Testis (tissue), 5 donors: Measurements from ENCODE around the gene PRR36. TPM values are rescaled to one million over a fixed set of nuclear protein-coding genes. Genes with fewer than 3 reads are reported as not detected.

Experiments used
- DNase-seq: peaks from one replicate; pipeline ENCODE4 v3.0.0-alpha.2; 2019
- H3K27ac ChIP-seq, 2 donors: fragments of 200-600 bp; sonication (generic); one replicate each; pipeline ENCODE4 v1.5.1; 2019
- H3K27me3 ChIP-seq: fragments of 200-600 bp; sonication (generic); one replicate; pipeline ENCODE4 v1.5.1; 2019
- H3K36me3 ChIP-seq: fragments of 200-600 bp; sonication (generic); one replicate; pipeline ENCODE4 v1.5.1; 2017; ENCODE audit warnings: low read depth; ENCODE audit errors: missing control alignments
- H3K4me1 ChIP-seq: fragments of 200-600 bp; sonication (generic); one replicate; pipeline ENCODE4 v1.5.1; 2019
- H3K4me3 ChIP-seq, 2 donors: fragments of 200-600 bp; sonication (generic); one replicate each; pipeline ENCODE4 v1.5.1; 2017 to 2019
- H3K9me3 ChIP-seq: fragments of 200-600 bp; sonication (generic); one replicate; pipeline ENCODE4 v1.5.1; 2017
- CTCF ChIP-seq, 3 experiments: fragments of 450-650 bp in 2 of 3; fragments of 200-600 bp in 1 of 3; sonication (generic) in 1 of 3; IDR thresholded peaks; one replicate each; pipeline ENCODE4 v1.5.1; 2016 to 2019; ENCODE audit warnings: antibody characterized with exemption in 3 of 3, mild to moderate bottlenecking in 2 of 3, moderate library complexity in 1 of 3
- POLR2A ChIP-seq: fragments of 450-650 bp; IDR thresholded peaks from one replicate; pipeline ENCODE4 v1.6.1; 2017; ENCODE audit warnings: antibody characterized with exemption, mild to moderate bottlenecking, moderate library complexity
- WGBS, 2 donors: methylation state at CpG; one replicate each; pipeline ENCODE4 v1.1.5; 2018; 5-methylcytosine and 5-hydroxymethylcytosine counted together
- intact Hi-C: fragments of 100-400 bp; cut with DNase I; formaldehyde crosslinking; loops from one replicate; pipeline ENCODE4 v1.15.1; 2023; ENCODE audit warnings: low total_unique reads
- long read RNA-seq, 2 donors: transcript quantifications; one replicate each; lab custom pipeline, GENCODE V29; 2026
- polyA plus RNA-seq: library from polyadenylated mRNA; stranded (reverse); fragments of 350-450 nt; fragmentation: Illumina TruSeq; extraction: RNeasy Lipid Tissue Mini Kit (QIAGEN cat#74804); gene quantifications from one replicate; pipeline ENCODE4 v1.2.3, GENCODE V29; 2014; ENCODE audit warnings: low read depth, low replicate concordance; ENCODE audit not compliant: insufficient read depth
- total RNA-seq, 2 donors: library from RNA; depleted of rRNA; stranded (reverse); fragments of >200 nt; gene quantifications; one replicate each; pipeline ENCODE4 v1.2.3, GENCODE V29; 2016

Gene PRR36
- total RNA-seq, result 1 to 10 TPM; 2.9 to 3.3 TPM
- 0.50 TPM for polyA plus RNA-seq
- long read RNA-seq, donor 1, result 0 reads
- long read RNA-seq, donor 2, result 0 reads

- Histone ChIP-seq H3K9me3 (no peaks in the 10 kb centered on the region), H3K36me3 (no peaks in the 10 kb centered on the region), H3K4me1 (peaks cover 7% of the 10 kb centered on the region), H3K27me3 (no peaks in the 10 kb centered on the region), H3K4me3 (peak within 1 kb of the TSS; percentile 15 to 31), H3K27ac (no peak within 1 kb of the TSS)
- no peak for TF ChIP-seq POLR2A
- no peak for TF ChIP-seq CTCF (IDR thresholded peaks at IDR 0.05)
- intact Hi-C loops, result no loop called here
- DNase-seq, result peak; percentile 71
- WGBS, 2 donors, result 2 to 3% methylated on average over 11 to 85 of the region's 88 CpGs
Observed at GRCh38 chr19:7874076-7874896, at the start of gene PRR36. PRR36 (minus strand) TSS chr19:7874390; CDS start chr19:7873689, 701 bp downstream.

- peaks cover 55% of the 10 kb centered on the region for H3K4me1 ChIP-seq
- intact Hi-C loops, result no loop called here
- no peak overlapping the region for H3K4me3 ChIP-seq
- H3K27ac ChIP-seq, result no peak overlapping the region
- TF ChIP-seq CTCF (IDR thresholded peaks at IDR 0.05) (no peak), POLR2A (no peak)
- no peaks in the 10 kb centered on the region for H3K36me3 ChIP-seq
- no peaks in the 10 kb centered on the region for H3K9me3 ChIP-seq
- H3K27me3 ChIP-seq, result no peaks in the 10 kb centered on the region
- WGBS, 2 donors, result 57 to 72% methylated on average over 8 to 28 of the region's 31 CpGs
- DNase-seq, result no peak
Observed at GRCh38 chr19:7923295-7924191, 49.4 kb upstream of the PRR36 start.

GRCh38 chr19:7922836-7923195 lies 48.6 kb upstream of the PRR36 start:
- H3K9me3 ChIP-seq, result no peaks in the 10 kb centered on the region
- WGBS, 2 donors, result 85 to 96% methylated on average over 8 of the region's 8 CpGs
- peaks cover 49% of the 10 kb centered on the region for H3K4me1 ChIP-seq
- no peaks in the 10 kb centered on the region for H3K27me3 ChIP-seq
- H3K27ac ChIP-seq, result no peak overlapping the region
- intact Hi-C loops, result no loop called here
- H3K4me3 ChIP-seq, result no peak overlapping the region
- DNase-seq, result no peak
- no peak for TF ChIP-seq CTCF (IDR thresholded peaks at IDR 0.05)
- TF ChIP-seq POLR2A, result no peak
- no peaks in the 10 kb centered on the region for H3K36me3 ChIP-seq

GRCh38 chr19:7921967-7922835 lies 48.0 kb upstream of the PRR36 start:
- Histone ChIP-seq H3K27ac (peak overlapping the region in 1 of 2 donors; percentile 80), H3K9me3 (no peaks in the 10 kb centered on the region), H3K27me3 (no peaks in the 10 kb centered on the region), H3K4me3 (no peak overlapping the region), H3K36me3 (no peaks in the 10 kb centered on the region), H3K4me1 (peaks cover 48% of the 10 kb centered on the region)
- no peak for DNase-seq
- no peak for TF ChIP-seq CTCF (IDR thresholded peaks at IDR 0.05)
- no peak for TF ChIP-seq POLR2A
- intact Hi-C loops, result no loop called here
- WGBS, 2 donors, result 83 to 84% methylated on average over 14 to 31 of the region's 31 CpGs
